Stimulated activated CD4-positive, alpha-beta T cell treated with anti-CD3 and anti-CD28 coated beads, Interleukin-1b, Interleukin-23, amount 100 ng/mL, for 24 hours (primary cell): Measurements from ENCODE around the gene OSBPL5.

Experiments used
- DNase-seq, 4 experiments: peaks; one replicate each; pipeline ENCODE4 v3.0.0-alpha.2; 2020; ENCODE audit warnings: low read depth in 4 of 4, low spot score in 1 of 4

The OSBPL5 gene

GRCh38 chr11:3164138-3164551 lies 965 bp downstream of the OSBPL5 start:
- no peak for DNase-seq

- DNase-seq = no peak
Measured at GRCh38 chr11:3163241-3163981, 1.7 kb downstream of the OSBPL5 start.

- DNase-seq = no peak
Measured at GRCh38 chr11:3162410-3163240, 2.5 kb downstream of the OSBPL5 start.

- no peak for DNase-seq
Measured at GRCh38 chr11:3161720-3162409, 3.2 kb downstream of the OSBPL5 start.

GRCh38 chr11:3161309-3161708 lies 3.8 kb downstream of the OSBPL5 start:
- no peak for DNase-seq

GRCh38 chr11:3160252-3161031 lies 4.7 kb downstream of the OSBPL5 start:
- DNase-seq = peak in 3 of 4 experiments; percentile 7 to 17 (median 13)

GRCh38 chr11:3159296-3160190 lies 5.6 kb downstream of the OSBPL5 start:
- no peak for DNase-seq

- DNase-seq = no peak
Measured at GRCh38 chr11:3158821-3159220, 6.3 kb downstream of the OSBPL5 start.

GRCh38 chr11:3158131-3158591 lies 6.9 kb downstream of the OSBPL5 start:
- no peak for DNase-seq

GRCh38 chr11:3157381-3158130 lies 7.6 kb downstream of the OSBPL5 start:
- DNase-seq = no peak

GRCh38 chr11:3156661-3157311 lies 8.3 kb downstream of the OSBPL5 start:
- no peak for DNase-seq

- no peak for DNase-seq
Measured at GRCh38 chr11:3156282-3156660, 8.8 kb downstream of the OSBPL5 start.

- DNase-seq = no peak
Measured at GRCh38 chr11:3155691-3156258, 9.3 kb downstream of the OSBPL5 start.

- no peak for DNase-seq
Measured at GRCh38 chr11:3155216-3155615, 9.9 kb downstream of the OSBPL5 start.

- no peak for DNase-seq
Measured at GRCh38 chr11:3154001-3154599, 11.0 kb downstream of the OSBPL5 start.

GRCh38 chr11:3153291-3153861 lies 11.7 kb downstream of the OSBPL5 start:
- DNase-seq = no peak

GRCh38 chr11:3152471-3153110 lies 12.5 kb downstream of the OSBPL5 start:
- no peak for DNase-seq
